Measurements from ENCODE around the gene CIRBP. TPM values are rescaled to one million over a fixed set of nuclear protein-coding genes. Genes with fewer than 3 reads are reported as not detected.
"Not testable (repeated sequence)": the region's sequence is repeated elsewhere in the genome, so short reads cannot be mapped to it uniquely, and the experiment has no call there.

Gene CIRBP
- total RNA-seq, 3 donors from 2014 or later, result 269 to 294 (median 285) TPM

GRCh38 chr19:1298235-1298634 is 29.1 kb downstream of the CIRBP start:
- ATAC-seq, result no peak
- no peak for DNase-seq
- Mint-ChIP-seq H3K9me3 (no peaks in the 10 kb centered on the region), H3K36me3 (ENCODE audit: insufficient read depth) (no peaks in the 10 kb centered on the region), H3K4me3 (no peak overlapping the region), H3K4me1 (ENCODE audit: low read depth) (no peaks in the 10 kb centered on the region), H3K27me3 (ENCODE audit: low read depth) (peaks cover 23% of the 10 kb centered on the region)

- Mint-ChIP-seq H3K9me3 (no peaks in the 10 kb centered on the region), H3K4me3 (no peak overlapping the region), H3K36me3 (ENCODE audit: insufficient read depth) (no peaks in the 10 kb centered on the region), H3K27me3 (ENCODE audit: low read depth) (peaks cover 10% of the 10 kb centered on the region), H3K4me1 (ENCODE audit: low read depth) (no peaks in the 10 kb centered on the region)
- DNase-seq, result no peak
- no peak for ATAC-seq
Observed at GRCh38 chr19:1299801-1300200, 30.7 kb downstream of the CIRBP start.

- no peaks in the 10 kb centered on the region for H3K4me1 Mint-ChIP-seq (ENCODE audit: low read depth)
- H3K9me3 Mint-ChIP-seq, result no peaks in the 10 kb centered on the region
- H3K4me3 Mint-ChIP-seq, result no peak overlapping the region
- no peak for ATAC-seq
- peaks cover 7% of the 10 kb centered on the region for H3K27me3 Mint-ChIP-seq (ENCODE audit: low read depth)
- H3K36me3 Mint-ChIP-seq (ENCODE audit: insufficient read depth), result no peaks in the 10 kb centered on the region
- DNase-seq, result no peak
Observed at GRCh38 chr19:1300744-1301490, 31.8 kb downstream of the CIRBP start.

- Mint-ChIP-seq H3K36me3 (ENCODE audit: insufficient read depth) (no peaks in the 10 kb centered on the region), H3K27me3 (ENCODE audit: low read depth) (no peaks in the 10 kb centered on the region), H3K4me1 (ENCODE audit: low read depth) (no peaks in the 10 kb centered on the region), H3K9me3 (no peaks in the 10 kb centered on the region), H3K4me3 (no peak overlapping the region)
- DNase-seq, result no peak
- no peak for ATAC-seq
Observed at GRCh38 chr19:1302533-1303239, 33.6 kb downstream of the CIRBP start.

GRCh38 chr19:1304197-1304924 is 35.2 kb downstream of the CIRBP start:
- Mint-ChIP-seq H3K4me1 (ENCODE audit: low read depth) (no peaks in the 10 kb centered on the region), H3K27me3 (ENCODE audit: low read depth) (no peaks in the 10 kb centered on the region), H3K9me3 (no peaks in the 10 kb centered on the region), H3K36me3 (ENCODE audit: insufficient read depth) (no peaks in the 10 kb centered on the region), H3K4me3 (no peak overlapping the region)
- ATAC-seq (no peak), DNase-seq (no peak)

GRCh38 chr19:1305354-1305753 is 36.2 kb downstream of the CIRBP start:
- H3K36me3 Mint-ChIP-seq (ENCODE audit: insufficient read depth); H3K4me3 Mint-ChIP-seq; ATAC-seq; H3K27me3 Mint-ChIP-seq (ENCODE audit: low read depth); H3K9me3 Mint-ChIP-seq; H3K4me1 Mint-ChIP-seq (ENCODE audit: low read depth); DNase-seq: not testable (repeated sequence)

GRCh38 chr19:1307320-1307719 is 38.2 kb downstream of the CIRBP start:
- H3K36me3 Mint-ChIP-seq (ENCODE audit: insufficient read depth), result no peaks in the 10 kb centered on the region
- no peaks in the 10 kb centered on the region for H3K4me1 Mint-ChIP-seq (ENCODE audit: low read depth)
- ATAC-seq, result no peak
- no peak for DNase-seq
- no peaks in the 10 kb centered on the region for H3K9me3 Mint-ChIP-seq
- H3K4me3 Mint-ChIP-seq, result no peak overlapping the region
- no peaks in the 10 kb centered on the region for H3K27me3 Mint-ChIP-seq (ENCODE audit: low read depth)

GRCh38 chr19:1307755-1308303 is 38.7 kb downstream of the CIRBP start:
- DNase-seq, result no peak
- H3K9me3 Mint-ChIP-seq, result no peaks in the 10 kb centered on the region
- no peaks in the 10 kb centered on the region for H3K36me3 Mint-ChIP-seq (ENCODE audit: insufficient read depth)
- H3K27me3 Mint-ChIP-seq (ENCODE audit: low read depth), result no peaks in the 10 kb centered on the region
- H3K4me1 Mint-ChIP-seq (ENCODE audit: low read depth), result no peaks in the 10 kb centered on the region
- no peak overlapping the region for H3K4me3 Mint-ChIP-seq
- no peak for ATAC-seq

- no peaks in the 10 kb centered on the region for H3K36me3 Mint-ChIP-seq (ENCODE audit: insufficient read depth)
- H3K27me3 Mint-ChIP-seq (ENCODE audit: low read depth), result peaks cover 2% of the 10 kb centered on the region
Observed at GRCh38 chr19:1308718-1309117, 39.6 kb downstream of the CIRBP start.

GRCh38 chr19:1309977-1310852 is 41.1 kb downstream of the CIRBP start:
- Mint-ChIP-seq H3K27me3 (ENCODE audit: low read depth) (peaks cover 8% of the 10 kb centered on the region), H3K9me3 (no peaks in the 10 kb centered on the region), H3K4me1 (ENCODE audit: low read depth) (no peaks in the 10 kb centered on the region), H3K4me3 (no peak overlapping the region), H3K36me3 (ENCODE audit: insufficient read depth) (no peaks in the 10 kb centered on the region)
- no peak for DNase-seq
- ATAC-seq, result no peak

More at GRCh38 chr19:1308718-1309117, 39.6 kb downstream of the CIRBP start:
- Mint-ChIP-seq H3K9me3 (no peaks in the 10 kb centered on the region), H3K4me3 (no peak overlapping the region), H3K4me1 (ENCODE audit: low read depth) (no peaks in the 10 kb centered on the region)
- DNase-seq, result no peak
- ATAC-seq, result no peak

GRCh38 chr19:1310853-1311180 is 41.7 kb downstream of the CIRBP start:
- DNase-seq (no peak), ATAC-seq (no peak)
- H3K4me1 Mint-ChIP-seq (ENCODE audit: low read depth), result no peaks in the 10 kb centered on the region
- H3K27me3 Mint-ChIP-seq (ENCODE audit: low read depth), result peaks cover 11% of the 10 kb centered on the region
- no peaks in the 10 kb centered on the region for H3K9me3 Mint-ChIP-seq
- no peaks in the 10 kb centered on the region for H3K36me3 Mint-ChIP-seq (ENCODE audit: insufficient read depth)
- H3K4me3 Mint-ChIP-seq, result no peak overlapping the region

- no peaks in the 10 kb centered on the region for H3K36me3 Mint-ChIP-seq (ENCODE audit: insufficient read depth)
- DNase-seq, result no peak
- no peaks in the 10 kb centered on the region for H3K9me3 Mint-ChIP-seq
- H3K4me1 Mint-ChIP-seq (ENCODE audit: low read depth), result no peaks in the 10 kb centered on the region
- no peak for ATAC-seq
- no peak overlapping the region for H3K4me3 Mint-ChIP-seq
- peaks cover 17% of the 10 kb centered on the region for H3K27me3 Mint-ChIP-seq (ENCODE audit: low read depth)
Observed at GRCh38 chr19:1311543-1312091, 42.5 kb downstream of the CIRBP start.

- DNase-seq (no peak), ATAC-seq (no peak)
- Mint-ChIP-seq H3K9me3 (no peaks in the 10 kb centered on the region), H3K4me3 (no peak overlapping the region), H3K4me1 (ENCODE audit: low read depth) (no peaks in the 10 kb centered on the region), H3K27me3 (ENCODE audit: low read depth) (peaks cover 30% of the 10 kb centered on the region), H3K36me3 (ENCODE audit: insufficient read depth) (no peaks in the 10 kb centered on the region)
Observed at GRCh38 chr19:1312767-1313694, 43.9 kb downstream of the CIRBP start.

Data from activated T-cell treated with anti-CD3 and anti-CD28 coated beads, Interleukin-2, amount 50 U/mL, for 4 hours (primary cell).